ENCODE data around the gene GRB7.
"Not testable (repeated sequence)": the region's sequence is repeated elsewhere in the genome, so short reads cannot be mapped to it uniquely, and the experiment has no call there.

GRB7 gene

GRCh38 chr17:39737760-39738567 lies at the start of gene GRB7:
Gene GRB7, plus strand, starts transcription at chr17:39737938. Its CDS starts 4,364 bp downstream, at chr17:39742302.
- no peak within 1 kb of the TSS for H3K27ac ChIP-seq (ENCODE audit: low read depth, low read length)
- no peaks in the 10 kb centered on the region for H3K36me3 ChIP-seq (ENCODE audit: insufficient read depth, low read length)
- H3K4me3 ChIP-seq (ENCODE audit: low read depth, low read length), result peak within 1 kb of the TSS; percentile 74
- H3K27me3 ChIP-seq (ENCODE audit: insufficient read depth, low read length), result no peaks in the 10 kb centered on the region
- peak within 1 kb of the TSS; percentile 84 for H2AFZ ChIP-seq (ENCODE audit: low read length, unreplicated experiment)
- H3K79me2 ChIP-seq (ENCODE audit: control insufficient read depth, insufficient read depth, low read length, unreplicated experiment), result no peaks in the 10 kb centered on the region
- H3K4me1 ChIP-seq (ENCODE audit: control insufficient read depth, insufficient read depth, low read length, unreplicated experiment), result peaks cover 30% of the 10 kb centered on the region

- H3K79me2 ChIP-seq (ENCODE audit: control insufficient read depth, insufficient read depth, low read length, unreplicated experiment), result no peaks in the 10 kb centered on the region
- H3K27ac ChIP-seq (ENCODE audit: low read depth, low read length), result peak overlapping the region; percentile 75
- H3K4me3 ChIP-seq (ENCODE audit: low read depth, low read length), result peak overlapping the region; percentile 89
- peak overlapping the region; percentile 97 for H2AFZ ChIP-seq (ENCODE audit: low read length, unreplicated experiment)
- no peaks in the 10 kb centered on the region for H3K27me3 ChIP-seq (ENCODE audit: insufficient read depth, low read length)
- no peaks in the 10 kb centered on the region for H3K36me3 ChIP-seq (ENCODE audit: insufficient read depth, low read length)
- H3K4me1 ChIP-seq (ENCODE audit: control insufficient read depth, insufficient read depth, low read length, unreplicated experiment), result peaks cover 13% of the 10 kb centered on the region
These were observed 49.3 kb upstream of the GRB7 start for GRCh38 chr17:39688475-39688835.

- peak overlapping the region; percentile 97 for H2AFZ ChIP-seq (ENCODE audit: low read length, unreplicated experiment)
- no peaks in the 10 kb centered on the region for H3K79me2 ChIP-seq (ENCODE audit: control insufficient read depth, insufficient read depth, low read length, unreplicated experiment)
- H3K36me3 ChIP-seq (ENCODE audit: insufficient read depth, low read length), result no peaks in the 10 kb centered on the region
- H3K4me3 ChIP-seq (ENCODE audit: low read depth, low read length), result peak overlapping the region; percentile 89
- H3K27me3 ChIP-seq (ENCODE audit: insufficient read depth, low read length), result no peaks in the 10 kb centered on the region
- H3K27ac ChIP-seq (ENCODE audit: low read depth, low read length), result no peak overlapping the region
- H3K4me1 ChIP-seq (ENCODE audit: control insufficient read depth, insufficient read depth, low read length, unreplicated experiment), result peaks cover 13% of the 10 kb centered on the region
These were observed 48.8 kb upstream of the GRB7 start for GRCh38 chr17:39688945-39689344.

GRCh38 chr17:39694593-39694992 lies 43.1 kb upstream of the GRB7 start:
- H3K79me2 ChIP-seq (ENCODE audit: control insufficient read depth, insufficient read depth, low read length, unreplicated experiment), result no peaks in the 10 kb centered on the region
- no peak overlapping the region for H3K4me3 ChIP-seq (ENCODE audit: low read depth, low read length)
- H3K36me3 ChIP-seq (ENCODE audit: insufficient read depth, low read length), result no peaks in the 10 kb centered on the region
- H3K27ac ChIP-seq (ENCODE audit: low read depth, low read length), result no peak overlapping the region
- no peaks in the 10 kb centered on the region for H3K27me3 ChIP-seq (ENCODE audit: insufficient read depth, low read length)
- no peaks in the 10 kb centered on the region for H3K4me1 ChIP-seq (ENCODE audit: control insufficient read depth, insufficient read depth, low read length, unreplicated experiment)
- H2AFZ ChIP-seq (ENCODE audit: low read length, unreplicated experiment), result no peak overlapping the region

GRCh38 chr17:39695089-39695474 lies 42.7 kb upstream of the GRB7 start:
- no peak overlapping the region for H2AFZ ChIP-seq (ENCODE audit: low read length, unreplicated experiment)
- no peaks in the 10 kb centered on the region for H3K36me3 ChIP-seq (ENCODE audit: insufficient read depth, low read length)
- H3K4me3 ChIP-seq (ENCODE audit: low read depth, low read length), result no peak overlapping the region
- no peaks in the 10 kb centered on the region for H3K4me1 ChIP-seq (ENCODE audit: control insufficient read depth, insufficient read depth, low read length, unreplicated experiment)
- no peaks in the 10 kb centered on the region for H3K27me3 ChIP-seq (ENCODE audit: insufficient read depth, low read length)
- peaks cover 3% of the 10 kb centered on the region for H3K79me2 ChIP-seq (ENCODE audit: control insufficient read depth, insufficient read depth, low read length, unreplicated experiment)
- H3K27ac ChIP-seq (ENCODE audit: low read depth, low read length), result no peak overlapping the region

- H3K36me3 ChIP-seq (ENCODE audit: insufficient read depth, low read length), result no peaks in the 10 kb centered on the region
- no peak overlapping the region for H2AFZ ChIP-seq (ENCODE audit: low read length, unreplicated experiment)
- peaks cover 17% of the 10 kb centered on the region for H3K79me2 ChIP-seq (ENCODE audit: control insufficient read depth, insufficient read depth, low read length, unreplicated experiment)
- no peak overlapping the region for H3K27ac ChIP-seq (ENCODE audit: low read depth, low read length)
- no peaks in the 10 kb centered on the region for H3K27me3 ChIP-seq (ENCODE audit: insufficient read depth, low read length)
- peaks cover 3% of the 10 kb centered on the region for H3K4me1 ChIP-seq (ENCODE audit: control insufficient read depth, insufficient read depth, low read length, unreplicated experiment)
- H3K4me3 ChIP-seq (ENCODE audit: low read depth, low read length), result no peak overlapping the region
These were observed 41.0 kb upstream of the GRB7 start for GRCh38 chr17:39696731-39697130.

- Histone ChIP-seq H3K79me2 (ENCODE audit: control insufficient read depth, insufficient read depth, low read length, unreplicated experiment) (peaks cover 21% of the 10 kb centered on the region), H3K36me3 (ENCODE audit: insufficient read depth, low read length) (no peaks in the 10 kb centered on the region), H3K27me3 (ENCODE audit: insufficient read depth, low read length) (no peaks in the 10 kb centered on the region), H3K4me3 (ENCODE audit: low read depth, low read length) (no peak overlapping the region), H2AFZ (ENCODE audit: low read length, unreplicated experiment) (no peak overlapping the region), H3K4me1 (ENCODE audit: control insufficient read depth, insufficient read depth, low read length, unreplicated experiment) (peaks cover 3% of the 10 kb centered on the region), H3K27ac (ENCODE audit: low read depth, low read length) (no peak overlapping the region)
These were observed 39.8 kb upstream of the GRB7 start for GRCh38 chr17:39697961-39698360.

- not testable (repeated sequence) for H3K36me3 ChIP-seq (ENCODE audit: insufficient read depth, low read length); H3K27ac ChIP-seq (ENCODE audit: low read depth, low read length); H3K4me1 ChIP-seq (ENCODE audit: control insufficient read depth, insufficient read depth, low read length, unreplicated experiment); H3K27me3 ChIP-seq (ENCODE audit: insufficient read depth, low read length)
- H2AFZ ChIP-seq (ENCODE audit: low read length, unreplicated experiment), result peak overlapping the region; percentile 87
- H3K79me2 ChIP-seq (ENCODE audit: control insufficient read depth, insufficient read depth, low read length, unreplicated experiment), result peaks cover 21% of the 10 kb centered on the region
- H3K4me3 ChIP-seq (ENCODE audit: low read depth, low read length), result peak overlapping the region; percentile 90
These were observed 38.5 kb upstream of the GRB7 start for GRCh38 chr17:39699157-39699817.

- H2AFZ ChIP-seq (ENCODE audit: low read length, unreplicated experiment), result peak within 1 kb of the TSS; percentile 87
- H3K36me3 ChIP-seq (ENCODE audit: insufficient read depth, low read length), result no peaks in the 10 kb centered on the region
- no peak within 1 kb of the TSS for H3K27ac ChIP-seq (ENCODE audit: low read depth, low read length)
- no peaks in the 10 kb centered on the region for H3K27me3 ChIP-seq (ENCODE audit: insufficient read depth, low read length)
- peaks cover 21% of the 10 kb centered on the region for H3K79me2 ChIP-seq (ENCODE audit: control insufficient read depth, insufficient read depth, low read length, unreplicated experiment)
- H3K4me3 ChIP-seq (ENCODE audit: low read depth, low read length), result peak within 1 kb of the TSS; percentile 90
- peaks cover 3% of the 10 kb centered on the region for H3K4me1 ChIP-seq (ENCODE audit: control insufficient read depth, insufficient read depth, low read length, unreplicated experiment)
These were observed 38.0 kb upstream of the GRB7 start, which contains the start of gene ERBB2 for GRCh38 chr17:39699818-39700147. Gene ERBB2, plus strand, starts transcription at chr17:39700064. Its CDS starts 175 bp downstream, at chr17:39700239.

GRCh38 chr17:39700148-39700987 lies 37.4 kb upstream of the GRB7 start:
- H3K27me3 ChIP-seq (ENCODE audit: insufficient read depth, low read length), result no peaks in the 10 kb centered on the region
- peak overlapping the region; percentile 87 for H2AFZ ChIP-seq (ENCODE audit: low read length, unreplicated experiment)
- H3K36me3 ChIP-seq (ENCODE audit: insufficient read depth, low read length), result no peaks in the 10 kb centered on the region
- peaks cover 21% of the 10 kb centered on the region for H3K79me2 ChIP-seq (ENCODE audit: control insufficient read depth, insufficient read depth, low read length, unreplicated experiment)
- H3K4me1 ChIP-seq (ENCODE audit: control insufficient read depth, insufficient read depth, low read length, unreplicated experiment), result peaks cover 3% of the 10 kb centered on the region
- peak overlapping the region; percentile 90 for H3K4me3 ChIP-seq (ENCODE audit: low read depth, low read length)
- no peak overlapping the region for H3K27ac ChIP-seq (ENCODE audit: low read depth, low read length)

All from ACC112 (cell line).